Measurements from ENCODE around the gene DNMT3A.
"Not testable (repeated sequence)": the region's sequence is repeated elsewhere in the genome, so short reads cannot be mapped to it uniquely, and the experiment has no call there.

Gene DNMT3A

DNA sequence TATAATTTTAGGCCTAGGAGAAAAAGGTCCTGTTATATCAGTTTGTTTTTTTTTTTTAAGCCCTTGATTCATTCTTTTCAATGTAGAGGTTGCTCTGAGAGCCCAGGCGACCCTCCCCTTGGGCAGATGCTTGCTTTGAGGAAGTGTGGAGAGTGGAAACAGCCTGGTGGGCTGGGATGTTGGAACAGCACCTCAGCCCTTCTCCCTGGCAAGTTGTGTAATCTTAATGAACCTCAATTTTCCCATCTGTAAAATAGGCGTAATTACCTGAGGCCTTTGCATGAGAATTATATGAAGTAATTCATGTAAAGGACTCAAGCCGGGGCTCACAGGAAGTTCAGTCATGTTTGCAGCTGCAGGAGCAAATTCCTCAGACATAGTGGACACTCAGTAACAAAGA, 123.6 kb downstream of the DNMT3A start:
- Histone ChIP-seq H3K4me1 (ENCODE audit: control insufficient read depth in 1 of 2, insufficient read depth in 2 of 2, low read length in 2 of 2) (peaks cover 0 to 4% of the 10 kb centered on the region in 2 donors), H3K4me3 (ENCODE audit: low read depth in 1 of 2, low read length in 2 of 2) (no peak overlapping the region), H3K27me3 (ENCODE audit: control insufficient read depth in 1 of 2, insufficient read depth in 2 of 2, low read length in 2 of 2) (no peaks in the 10 kb centered on the region), H3K9ac (ENCODE audit: low read depth in 1 of 2, low read length in 2 of 2) (no peak overlapping the region), H3K36me3 (ENCODE audit: control insufficient read depth in 1 of 2, insufficient read depth in 2 of 2, low read length in 2 of 2) (no peaks in the 10 kb centered on the region), H3K9me3 (ENCODE audit: control insufficient read depth in 1 of 2, low read length in 2 of 2) (no peaks in the 10 kb centered on the region), H3K27ac (ENCODE audit: low read depth, low read length) (no peak overlapping the region)

DNA sequence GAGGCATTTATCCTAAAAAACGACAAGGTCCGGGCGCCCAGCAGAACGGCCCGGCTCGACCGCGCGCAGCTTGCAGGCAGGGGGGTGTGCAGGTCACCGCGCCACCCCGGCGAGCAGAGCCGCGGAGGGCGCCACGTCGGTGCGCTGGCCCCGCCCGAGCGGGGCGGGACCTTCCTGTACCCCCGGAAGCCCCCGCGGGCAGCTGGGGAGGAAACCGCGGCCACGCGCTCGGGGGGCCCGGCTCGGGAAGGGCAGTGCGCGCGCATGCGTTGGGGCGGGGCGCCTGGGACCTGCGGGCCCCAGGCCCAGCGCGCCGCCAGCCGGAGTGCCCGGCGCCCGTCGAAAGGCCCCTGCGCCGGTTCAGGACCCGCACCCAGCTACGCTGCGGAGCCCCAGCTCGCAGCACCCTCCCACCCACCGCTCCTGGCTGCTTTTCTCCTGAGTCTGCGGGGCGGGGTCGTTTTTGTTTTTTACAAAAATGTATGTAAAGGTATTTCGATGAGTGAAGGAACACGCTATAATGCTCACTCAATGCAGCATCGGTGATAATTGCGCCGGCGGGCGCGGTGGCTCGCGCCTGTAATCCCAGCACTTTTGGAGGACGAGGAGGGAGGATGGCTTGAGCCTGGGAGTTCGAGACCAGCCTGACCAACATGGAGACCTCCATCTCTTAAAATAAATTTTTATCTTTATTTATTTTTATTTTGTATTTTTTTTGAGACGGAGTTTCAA, 125.6 kb downstream of the DNMT3A start:
- Histone ChIP-seq H3K36me3 (ENCODE audit: control insufficient read depth in 1 of 2, insufficient read depth in 2 of 2, low read length in 2 of 2) (no peaks in the 10 kb centered on the region), H3K4me1 (ENCODE audit: control insufficient read depth in 1 of 2, insufficient read depth in 2 of 2, low read length in 2 of 2) (peaks cover 0 to 4% of the 10 kb centered on the region in 2 donors), H3K9me3 (ENCODE audit: control insufficient read depth in 1 of 2, low read length in 2 of 2) (no peaks in the 10 kb centered on the region), H3K27me3 (ENCODE audit: control insufficient read depth in 1 of 2, insufficient read depth in 2 of 2, low read length in 2 of 2) (no peaks in the 10 kb centered on the region), H3K4me3 (ENCODE audit: low read depth in 1 of 2, low read length in 2 of 2) (peak overlapping the region; percentile 58 to 73), H3K27ac (ENCODE audit: low read depth, low read length) (peak overlapping the region; percentile 56), H3K9ac (ENCODE audit: low read depth in 1 of 2, low read length in 2 of 2) (peak overlapping the region in 1 of 2 donors; percentile 25)

DNA sequence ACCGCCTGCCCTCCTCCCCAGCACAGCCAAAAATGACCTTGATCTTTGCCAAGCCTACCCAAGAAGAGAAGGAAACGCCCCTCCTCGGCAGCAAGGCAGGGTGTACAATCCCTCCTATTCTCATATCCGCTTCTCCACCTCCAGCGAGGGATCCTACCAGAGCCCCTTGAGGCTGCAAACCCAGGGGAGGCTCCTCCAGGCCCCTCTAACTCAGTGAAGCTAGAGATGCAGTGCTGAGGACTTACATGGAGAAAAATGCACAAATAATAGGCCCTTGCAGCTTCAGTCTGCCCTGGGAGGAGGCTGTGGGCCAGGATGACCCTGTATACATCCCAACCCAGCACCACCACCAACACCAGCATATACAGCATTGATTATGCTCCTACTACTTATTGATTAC, 126.5 kb downstream of the DNMT3A start:
- H3K4me1 ChIP-seq (ENCODE audit: control insufficient read depth in 1 of 2, insufficient read depth in 2 of 2, low read length in 2 of 2): peaks cover 0 to 4% of the 10 kb centered on the region in 2 donors
- no peaks in the 10 kb centered on the region for H3K27me3 ChIP-seq (ENCODE audit: control insufficient read depth in 1 of 2, insufficient read depth in 2 of 2, low read length in 2 of 2)
- H3K9me3 ChIP-seq (ENCODE audit: control insufficient read depth in 1 of 2, low read length in 2 of 2): no peaks in the 10 kb centered on the region
- no peak overlapping the region for H3K9ac ChIP-seq (ENCODE audit: low read depth in 1 of 2, low read length in 2 of 2)
- no peak overlapping the region for H3K4me3 ChIP-seq (ENCODE audit: low read depth in 1 of 2, low read length in 2 of 2)
- H3K36me3 ChIP-seq (ENCODE audit: control insufficient read depth in 1 of 2, insufficient read depth in 2 of 2, low read length in 2 of 2): no peaks in the 10 kb centered on the region
- no peak overlapping the region for H3K27ac ChIP-seq (ENCODE audit: low read depth, low read length)

DNA sequence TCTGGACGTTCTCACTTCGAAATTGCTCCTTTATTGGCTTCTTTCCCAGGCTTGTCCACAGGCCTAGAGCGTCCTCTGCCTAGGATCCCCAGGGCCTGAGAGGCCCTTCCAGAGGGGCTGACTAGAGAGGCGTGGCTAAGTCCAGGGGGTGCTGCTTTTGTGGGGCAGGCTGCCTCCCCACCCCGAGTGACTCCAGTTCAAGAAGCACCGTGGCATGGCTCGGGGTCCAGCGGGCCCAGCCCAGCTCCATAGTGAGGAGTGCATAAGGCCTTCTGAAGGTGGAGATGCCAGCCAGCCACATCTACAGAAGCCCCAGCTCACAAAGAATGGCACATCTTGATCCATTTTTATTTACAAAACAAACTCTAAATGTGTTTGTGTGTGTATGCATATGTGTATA, 128.5 kb downstream of the DNMT3A start:
- Histone ChIP-seq H3K9ac (ENCODE audit: low read depth in 1 of 2, low read length in 2 of 2) (no peak overlapping the region), H3K27ac (ENCODE audit: low read depth, low read length) (no peak overlapping the region), H3K36me3 (ENCODE audit: control insufficient read depth in 1 of 2, insufficient read depth in 2 of 2, low read length in 2 of 2) (no peaks in the 10 kb centered on the region), H3K4me3 (ENCODE audit: low read depth in 1 of 2, low read length in 2 of 2) (no peak overlapping the region), H3K4me1 (ENCODE audit: control insufficient read depth in 1 of 2, insufficient read depth in 2 of 2, low read length in 2 of 2) (peaks cover 3 to 4% of the 10 kb centered on the region in 2 donors), H3K27me3 (ENCODE audit: control insufficient read depth in 1 of 2, insufficient read depth in 2 of 2, low read length in 2 of 2) (no peaks in the 10 kb centered on the region), H3K9me3 (ENCODE audit: control insufficient read depth in 1 of 2, low read length in 2 of 2) (no peaks in the 10 kb centered on the region)

DNA sequence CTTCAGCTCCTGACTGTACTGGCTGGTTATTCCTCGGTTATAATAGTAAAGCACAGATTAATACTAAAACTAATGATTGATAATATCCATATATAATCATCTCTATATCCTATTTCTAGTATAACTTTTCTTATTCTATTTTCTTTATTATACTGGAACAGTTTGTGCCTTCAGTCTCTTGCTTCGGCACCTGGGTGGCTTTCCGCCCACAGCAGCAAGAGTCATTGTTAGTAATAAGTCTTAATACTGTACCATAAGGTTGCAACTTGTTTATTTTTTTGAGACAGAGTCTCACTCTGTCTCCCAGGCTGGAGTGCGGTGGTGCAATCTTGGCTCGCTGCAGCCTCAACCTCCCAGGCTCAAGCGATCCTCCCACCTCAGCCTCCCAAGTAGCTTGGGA, 130.8 kb downstream of the DNMT3A start:
- H3K27ac ChIP-seq (ENCODE audit: low read depth, low read length); H3K9me3 ChIP-seq (ENCODE audit: control insufficient read depth in 1 of 2, low read length in 2 of 2); H3K36me3 ChIP-seq (ENCODE audit: control insufficient read depth in 1 of 2, insufficient read depth in 2 of 2, low read length in 2 of 2); H3K27me3 ChIP-seq (ENCODE audit: control insufficient read depth in 1 of 2, insufficient read depth in 2 of 2, low read length in 2 of 2); H3K4me1 ChIP-seq (ENCODE audit: control insufficient read depth in 1 of 2, insufficient read depth in 2 of 2, low read length in 2 of 2); H3K9ac ChIP-seq (ENCODE audit: low read depth in 1 of 2, low read length in 2 of 2); H3K4me3 ChIP-seq (ENCODE audit: low read depth in 1 of 2, low read length in 2 of 2): not testable (repeated sequence)

DNA sequence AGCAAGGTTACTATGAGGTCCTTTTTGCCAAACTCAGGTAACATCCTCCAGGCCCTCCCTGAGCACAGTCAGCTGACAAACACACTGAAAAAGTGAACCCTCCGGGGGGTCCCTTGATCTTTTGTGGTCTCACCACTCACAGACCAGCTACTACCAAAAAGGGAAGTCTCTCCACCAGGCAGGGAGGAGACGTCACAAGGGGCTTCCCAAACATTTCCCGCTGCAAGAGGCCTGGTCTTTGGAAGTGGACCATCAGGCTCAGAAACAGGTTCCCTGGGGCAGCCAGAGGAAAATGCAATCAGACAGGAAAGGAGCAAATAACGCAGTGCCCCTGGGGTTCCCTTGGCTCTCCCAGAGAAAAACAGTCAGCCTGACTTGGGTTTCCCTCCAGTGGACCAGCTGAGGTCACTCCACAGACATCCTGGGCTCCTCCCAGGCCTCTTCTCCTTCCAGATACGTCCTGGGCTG, 134.6 kb downstream of the DNMT3A start:
- no peaks in the 10 kb centered on the region for H3K27me3 ChIP-seq (ENCODE audit: control insufficient read depth in 1 of 2, insufficient read depth in 2 of 2, low read length in 2 of 2)
- no peaks in the 10 kb centered on the region for H3K9me3 ChIP-seq (ENCODE audit: control insufficient read depth in 1 of 2, low read length in 2 of 2)
- H3K4me1 ChIP-seq (ENCODE audit: control insufficient read depth in 1 of 2, insufficient read depth in 2 of 2, low read length in 2 of 2): peaks cover 0 to 3% of the 10 kb centered on the region in 2 donors
- no peak overlapping the region for H3K27ac ChIP-seq (ENCODE audit: low read depth, low read length)
- H3K9ac ChIP-seq (ENCODE audit: low read depth in 1 of 2, low read length in 2 of 2): no peak overlapping the region
- no peak overlapping the region for H3K4me3 ChIP-seq (ENCODE audit: low read depth in 1 of 2, low read length in 2 of 2)
- H3K36me3 ChIP-seq (ENCODE audit: control insufficient read depth in 1 of 2, insufficient read depth in 2 of 2, low read length in 2 of 2): no peaks in the 10 kb centered on the region

DNA sequence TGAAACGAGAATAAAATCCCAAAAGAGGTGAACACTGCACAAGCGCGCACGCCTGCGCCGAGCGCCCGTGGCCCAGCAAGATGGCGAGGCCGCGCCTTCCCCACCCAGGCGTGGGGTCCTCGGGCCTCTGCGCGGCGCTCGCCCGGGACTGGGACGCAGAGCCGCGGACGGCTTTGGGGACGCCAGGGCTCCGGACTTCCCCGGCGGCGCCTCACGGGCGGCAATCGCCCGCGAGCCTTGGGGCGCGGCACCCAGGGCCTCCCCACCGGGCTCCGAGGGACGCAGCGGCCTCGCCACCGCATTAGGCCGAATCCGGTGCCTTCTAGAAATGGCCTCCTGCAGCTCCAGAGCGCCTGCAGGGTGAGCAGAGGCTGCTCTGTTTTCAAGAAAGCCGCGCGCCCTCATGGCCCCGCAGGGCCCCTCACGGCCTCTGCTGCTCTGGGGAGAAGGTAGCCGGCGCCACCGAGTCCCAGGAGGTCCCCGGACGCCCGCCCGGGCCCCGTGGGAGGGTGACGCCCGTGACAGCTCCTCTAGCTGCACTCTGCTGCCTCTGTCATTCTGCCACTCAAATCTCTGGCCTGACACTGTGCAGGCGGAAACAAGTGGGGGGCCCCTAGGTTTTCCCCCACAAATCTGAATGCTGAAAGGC, 137.4 kb downstream of the DNMT3A start:
- no peak overlapping the region for H3K4me3 ChIP-seq (ENCODE audit: low read depth in 1 of 2, low read length in 2 of 2)
- H3K27me3 ChIP-seq (ENCODE audit: control insufficient read depth in 1 of 2, insufficient read depth in 2 of 2, low read length in 2 of 2): no peaks in the 10 kb centered on the region
- no peak overlapping the region for H3K27ac ChIP-seq (ENCODE audit: low read depth, low read length)
- H3K9me3 ChIP-seq (ENCODE audit: control insufficient read depth in 1 of 2, low read length in 2 of 2): no peaks in the 10 kb centered on the region
- no peak overlapping the region for H3K9ac ChIP-seq (ENCODE audit: low read depth in 1 of 2, low read length in 2 of 2)
- no peaks in the 10 kb centered on the region for H3K4me1 ChIP-seq (ENCODE audit: control insufficient read depth in 1 of 2, insufficient read depth in 2 of 2, low read length in 2 of 2)
- H3K36me3 ChIP-seq (ENCODE audit: control insufficient read depth in 1 of 2, insufficient read depth in 2 of 2, low read length in 2 of 2): no peaks in the 10 kb centered on the region

DNA sequence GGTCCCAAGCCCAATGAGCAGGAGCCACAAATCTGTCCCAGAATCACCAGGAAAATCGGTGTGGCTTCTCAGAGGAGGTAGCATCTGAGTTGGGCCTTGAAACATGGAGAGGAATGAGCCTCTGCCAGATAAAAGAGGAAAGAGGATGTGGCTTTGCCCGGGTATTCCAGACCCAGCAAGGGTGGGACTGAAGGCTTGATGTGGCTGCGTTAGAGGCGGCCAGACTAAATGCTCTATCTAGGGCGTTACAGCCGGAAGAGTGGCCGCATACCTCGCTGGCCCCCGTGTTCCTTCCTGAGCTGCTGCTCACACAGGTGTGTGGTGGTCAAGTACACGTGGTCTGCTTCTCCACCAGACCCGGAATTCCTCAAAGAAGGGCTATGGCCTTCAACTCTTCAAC, 139.4 kb downstream of the DNMT3A start:
- no peaks in the 10 kb centered on the region for H3K9me3 ChIP-seq (ENCODE audit: control insufficient read depth in 1 of 2, low read length in 2 of 2)
- no peak overlapping the region for H3K4me3 ChIP-seq (ENCODE audit: low read depth in 1 of 2, low read length in 2 of 2)
- no peaks in the 10 kb centered on the region for H3K27me3 ChIP-seq (ENCODE audit: control insufficient read depth in 1 of 2, insufficient read depth in 2 of 2, low read length in 2 of 2)
- H3K4me1 ChIP-seq (ENCODE audit: control insufficient read depth in 1 of 2, insufficient read depth in 2 of 2, low read length in 2 of 2): no peaks in the 10 kb centered on the region
- no peak overlapping the region for H3K9ac ChIP-seq (ENCODE audit: low read depth in 1 of 2, low read length in 2 of 2)
- no peak overlapping the region for H3K27ac ChIP-seq (ENCODE audit: low read depth, low read length)
- no peaks in the 10 kb centered on the region for H3K36me3 ChIP-seq (ENCODE audit: control insufficient read depth in 1 of 2, insufficient read depth in 2 of 2, low read length in 2 of 2)

DNA sequence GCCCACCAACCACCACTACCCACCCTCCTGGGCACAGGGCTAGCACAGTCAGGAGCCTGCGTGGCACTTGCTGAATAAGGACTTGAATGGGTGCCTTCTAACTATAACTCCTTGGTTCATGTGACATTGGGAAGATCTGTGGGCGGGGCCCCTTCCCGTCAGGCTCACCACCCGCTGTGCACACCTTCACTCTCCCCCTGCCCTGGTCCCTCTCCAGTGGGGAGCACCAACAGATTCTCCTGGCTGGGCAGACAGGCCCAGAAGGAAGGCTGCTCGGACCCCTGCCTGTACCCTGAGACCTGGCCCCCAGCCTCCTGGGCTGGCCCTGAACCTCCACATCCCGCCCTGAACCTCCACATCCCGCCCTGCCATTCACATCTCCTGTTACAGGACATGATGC, 139.9 kb downstream of the DNMT3A start:
- Histone ChIP-seq H3K9me3 (ENCODE audit: control insufficient read depth in 1 of 2, low read length in 2 of 2) (no peaks in the 10 kb centered on the region), H3K27me3 (ENCODE audit: control insufficient read depth in 1 of 2, insufficient read depth in 2 of 2, low read length in 2 of 2) (no peaks in the 10 kb centered on the region), H3K36me3 (ENCODE audit: control insufficient read depth in 1 of 2, insufficient read depth in 2 of 2, low read length in 2 of 2) (no peaks in the 10 kb centered on the region), H3K27ac (ENCODE audit: low read depth, low read length) (no peak overlapping the region), H3K4me1 (ENCODE audit: control insufficient read depth in 1 of 2, insufficient read depth in 2 of 2, low read length in 2 of 2) (no peaks in the 10 kb centered on the region), H3K4me3 (ENCODE audit: low read depth in 1 of 2, low read length in 2 of 2) (no peak overlapping the region), H3K9ac (ENCODE audit: low read depth in 1 of 2, low read length in 2 of 2) (no peak overlapping the region)

DNA sequence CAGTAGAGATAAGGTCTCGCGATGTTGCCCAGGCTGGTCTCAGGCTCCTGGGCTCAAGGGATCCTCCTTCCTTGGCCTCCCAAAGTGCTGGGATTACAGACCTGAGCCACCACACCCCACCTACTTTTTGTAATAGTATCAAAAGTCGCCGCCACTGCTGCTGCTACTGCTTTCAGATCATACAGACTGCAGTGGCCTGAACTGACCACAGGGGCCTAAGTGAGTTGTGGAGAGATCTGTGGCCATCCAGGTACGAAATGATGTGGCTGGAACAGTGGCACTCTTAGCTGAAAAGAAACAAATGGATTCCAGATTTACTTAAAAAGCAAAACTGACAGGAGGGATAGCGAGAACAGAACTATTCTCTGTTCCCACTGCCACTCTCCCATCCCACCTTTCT, 140.5 kb downstream of the DNMT3A start:
- Histone ChIP-seq H3K4me3 (ENCODE audit: low read depth in 1 of 2, low read length in 2 of 2) (no peak overlapping the region), H3K9me3 (ENCODE audit: control insufficient read depth in 1 of 2, low read length in 2 of 2) (no peaks in the 10 kb centered on the region), H3K4me1 (ENCODE audit: control insufficient read depth in 1 of 2, insufficient read depth in 2 of 2, low read length in 2 of 2) (no peaks in the 10 kb centered on the region), H3K27me3 (ENCODE audit: control insufficient read depth in 1 of 2, insufficient read depth in 2 of 2, low read length in 2 of 2) (no peaks in the 10 kb centered on the region), H3K27ac (ENCODE audit: low read depth, low read length) (no peak overlapping the region), H3K9ac (ENCODE audit: low read depth in 1 of 2, low read length in 2 of 2) (no peak overlapping the region), H3K36me3 (ENCODE audit: control insufficient read depth in 1 of 2, insufficient read depth in 2 of 2, low read length in 2 of 2) (no peaks in the 10 kb centered on the region)
